ENCODE data around the gene ZHX3. TPM values are rescaled to one million over a fixed set of nuclear protein-coding genes. Genes with fewer than 3 reads are reported as not detected.

The ZHX3 gene
- total RNA-seq, 6 experiments from 2014 or later = 64.1 to 80.1 (median 72.0) TPM

DNA sequence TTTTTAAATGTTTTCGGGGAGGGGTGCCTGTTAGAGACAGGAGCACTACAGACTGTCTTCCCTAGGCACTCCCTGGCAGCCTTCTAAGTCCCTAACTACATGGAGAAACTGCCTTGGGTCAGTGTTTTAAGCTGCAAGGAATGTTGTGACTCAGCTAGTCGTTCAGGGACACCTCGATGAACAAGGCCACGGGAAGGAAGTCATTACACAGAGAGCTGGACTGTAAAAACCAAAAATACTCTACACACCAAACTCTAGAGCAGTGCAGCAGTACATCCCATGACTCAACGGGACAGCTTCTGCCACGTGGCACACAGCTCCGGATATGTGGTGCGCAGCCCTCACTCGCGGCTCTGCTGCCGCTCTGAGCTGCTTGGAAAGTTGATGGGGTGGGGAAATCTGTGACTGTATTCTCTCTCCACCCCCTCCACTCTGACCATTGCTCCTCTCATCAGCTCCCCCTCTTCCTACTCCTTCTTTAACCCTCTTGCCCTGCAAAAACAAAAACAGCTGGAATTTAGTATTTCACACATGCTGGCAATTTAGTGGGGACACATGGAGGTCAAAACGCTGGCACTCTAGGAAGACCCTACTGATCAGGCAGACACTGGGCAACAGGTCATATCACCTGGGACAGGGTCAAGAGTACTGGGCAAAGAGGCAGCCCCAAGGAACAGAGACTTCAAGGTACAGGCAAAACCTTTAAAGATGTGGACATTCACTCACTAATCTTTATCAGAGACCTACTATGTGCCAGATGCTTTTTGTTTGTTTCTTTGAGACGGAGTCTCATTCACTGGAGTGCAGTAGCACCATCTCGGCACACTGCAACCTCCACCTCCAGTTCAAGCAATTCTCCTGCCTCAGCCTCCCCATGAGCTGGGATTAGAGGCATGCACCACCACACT is 12.2 kb upstream of the ZHX3 start:
- peak overlapping the region; percentile 73 for H3K4me3 Mint-ChIP-seq

GRCh38 chr20:41327178-41327577 is 9.6 kb upstream of the ZHX3 start:
- TF ChIP-seq, protein P1, sequence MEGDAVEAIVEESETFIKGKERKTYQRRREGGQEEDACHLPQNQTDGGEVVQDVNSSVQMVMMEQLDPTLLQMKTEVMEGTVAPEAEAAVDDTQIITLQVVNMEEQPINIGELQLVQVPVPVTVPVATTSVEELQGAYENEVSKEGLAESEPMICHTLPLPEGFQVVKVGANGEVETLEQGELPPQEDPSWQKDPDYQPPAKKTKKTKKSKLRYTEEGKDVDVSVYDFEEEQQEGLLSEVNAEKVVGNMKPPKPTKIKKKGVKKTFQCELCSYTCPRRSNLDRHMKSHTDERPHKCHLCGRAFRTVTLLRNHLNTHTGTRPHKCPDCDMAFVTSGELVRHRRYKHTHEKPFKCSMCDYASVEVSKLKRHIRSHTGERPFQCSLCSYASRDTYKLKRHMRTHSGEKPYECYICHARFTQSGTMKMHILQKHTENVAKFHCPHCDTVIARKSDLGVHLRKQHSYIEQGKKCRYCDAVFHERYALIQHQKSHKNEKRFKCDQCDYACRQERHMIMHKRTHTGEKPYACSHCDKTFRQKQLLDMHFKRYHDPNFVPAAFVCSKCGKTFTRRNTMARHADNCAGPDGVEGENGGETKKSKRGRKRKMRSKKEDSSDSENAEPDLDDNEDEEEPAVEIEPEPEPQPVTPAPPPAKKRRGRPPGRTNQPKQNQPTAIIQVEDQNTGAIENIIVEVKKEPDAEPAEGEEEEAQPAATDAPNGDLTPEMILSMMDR (IDR thresholded peaks at IDR 0.05) = no peak
- H3K36me3 Mint-ChIP-seq (ENCODE audit: low read depth) = no peaks in the 10 kb centered on the region
- H3K9me3 Mint-ChIP-seq = no peaks in the 10 kb centered on the region
- H3K4me3 Mint-ChIP-seq = no peak overlapping the region
- H3K27ac Mint-ChIP-seq = peak overlapping the region; percentile 77
- no peaks in the 10 kb centered on the region for H3K27me3 Mint-ChIP-seq (ENCODE audit: insufficient read depth)
- DNase-seq = no peak
- H3K4me1 Mint-ChIP-seq (ENCODE audit: low read depth) = peaks cover 45% of the 10 kb centered on the region

More for the DNA sequence above, 12.2 kb upstream of the ZHX3 start:
- DNase-seq = peak; percentile 100
- Mint-ChIP-seq H3K9me3 (no peaks in the 10 kb centered on the region), H3K27ac (peak overlapping the region; percentile 97), H3K27me3 (ENCODE audit: insufficient read depth) (peaks cover under 1% of the 10 kb centered on the region; the same call in 1 of the 2 replicates), H3K36me3 (ENCODE audit: low read depth) (no peaks in the 10 kb centered on the region), H3K4me1 (ENCODE audit: low read depth) (peaks cover 57% of the 10 kb centered on the region)
- TF ChIP-seq, protein P1 (IDR thresholded peaks at IDR 0.05) = no peak

DNA sequence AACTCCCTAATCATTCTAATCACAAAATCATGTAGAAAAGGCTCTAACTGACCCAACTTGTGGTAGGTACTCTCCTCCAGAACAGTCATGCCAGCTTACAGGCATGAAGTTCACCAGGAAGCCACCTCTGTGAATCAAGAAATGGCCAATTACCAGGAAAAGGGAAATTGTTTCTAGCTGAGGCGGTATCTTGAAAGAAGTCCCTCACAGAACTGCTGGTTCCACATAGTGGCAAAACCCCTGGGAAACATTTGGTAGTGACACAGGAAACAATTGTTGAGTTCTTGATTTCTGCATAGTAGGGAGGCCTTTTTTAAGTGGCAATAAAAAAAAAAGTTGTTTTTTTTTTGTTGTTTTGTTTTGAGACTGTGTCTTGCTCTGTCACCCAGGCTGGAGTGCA is 3.4 kb upstream of the ZHX3 start:
- Mint-ChIP-seq H3K27ac (no peak overlapping the region), H3K4me3 (no peak overlapping the region), H3K4me1 (ENCODE audit: low read depth) (peaks cover 31% of the 10 kb centered on the region), H3K27me3 (ENCODE audit: insufficient read depth) (peaks cover 2% of the 10 kb centered on the region; the same call in 1 of the 2 replicates), H3K9me3 (no peaks in the 10 kb centered on the region), H3K36me3 (ENCODE audit: low read depth) (no peaks in the 10 kb centered on the region)
- DNase-seq = no peak
- TF ChIP-seq, protein P1 (IDR thresholded peaks at IDR 0.05) = no peak

- Mint-ChIP-seq H3K36me3 (ENCODE audit: low read depth) (no peaks in the 10 kb centered on the region), H3K27ac (no peak overlapping the region), H3K4me3 (no peak overlapping the region), H3K9me3 (no peaks in the 10 kb centered on the region), H3K27me3 (ENCODE audit: insufficient read depth) (peaks cover 2% of the 10 kb centered on the region; the same call in 1 of the 2 replicates), H3K4me1 (ENCODE audit: low read depth) (peaks cover 36% of the 10 kb centered on the region)
- TF ChIP-seq, protein P1 (IDR thresholded peaks at IDR 0.05) = no peak
- no peak for DNase-seq
These were observed 2.9 kb upstream of the ZHX3 start for GRCh38 chr20:41320441-41320840.

DNA sequence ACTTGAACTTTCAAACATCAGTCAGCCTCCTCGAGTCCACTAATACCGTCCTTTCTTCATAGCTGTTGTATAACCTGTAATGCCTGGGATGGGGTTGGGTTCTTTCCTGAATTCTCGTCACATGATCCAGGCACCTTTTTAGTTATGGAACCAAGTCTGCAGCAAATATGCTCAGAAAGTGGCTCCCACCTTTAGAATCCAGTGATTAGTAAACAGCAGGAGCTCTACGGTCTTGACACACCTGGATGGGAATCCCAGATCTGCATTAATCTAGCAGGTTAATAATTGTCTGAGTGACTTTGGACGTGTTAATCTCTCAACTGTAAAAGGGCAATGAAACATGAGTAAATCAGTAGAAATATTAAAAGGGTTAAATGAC is 729 bp upstream of the ZHX3 start:
- peak overlapping the region; percentile 74 for H3K27ac Mint-ChIP-seq

More for the DNA sequence above, 729 bp upstream of the ZHX3 start:
- TF ChIP-seq, protein P1 (IDR thresholded peaks at IDR 0.05) = no peak
- Mint-ChIP-seq H3K27me3 (ENCODE audit: insufficient read depth) (peaks cover 2% of the 10 kb centered on the region; the same call in 1 of the 2 replicates), H3K36me3 (ENCODE audit: low read depth) (peaks cover 4% of the 10 kb centered on the region; the same call in 1 of the 2 replicates), H3K4me3 (peak overlapping the region; percentile 80), H3K4me1 (ENCODE audit: low read depth) (peaks cover 54% of the 10 kb centered on the region), H3K9me3 (no peaks in the 10 kb centered on the region)
- DNase-seq = no peak

Data from HFFc6 (cell line).